ENCODE results near the gene LPAR3.
A peak's percentile ranks its signal among the peaks of the same experiment; 100 is the strongest.

LPAR3 gene

GRCh38 chr1:84855691-84856630, 37.0 kb downstream of the LPAR3 start:
- no peak for DNase-seq

- no peak for DNase-seq
These were observed 37.8 kb downstream of the LPAR3 start for GRCh38 chr1:84855168-84855567.

DNA sequence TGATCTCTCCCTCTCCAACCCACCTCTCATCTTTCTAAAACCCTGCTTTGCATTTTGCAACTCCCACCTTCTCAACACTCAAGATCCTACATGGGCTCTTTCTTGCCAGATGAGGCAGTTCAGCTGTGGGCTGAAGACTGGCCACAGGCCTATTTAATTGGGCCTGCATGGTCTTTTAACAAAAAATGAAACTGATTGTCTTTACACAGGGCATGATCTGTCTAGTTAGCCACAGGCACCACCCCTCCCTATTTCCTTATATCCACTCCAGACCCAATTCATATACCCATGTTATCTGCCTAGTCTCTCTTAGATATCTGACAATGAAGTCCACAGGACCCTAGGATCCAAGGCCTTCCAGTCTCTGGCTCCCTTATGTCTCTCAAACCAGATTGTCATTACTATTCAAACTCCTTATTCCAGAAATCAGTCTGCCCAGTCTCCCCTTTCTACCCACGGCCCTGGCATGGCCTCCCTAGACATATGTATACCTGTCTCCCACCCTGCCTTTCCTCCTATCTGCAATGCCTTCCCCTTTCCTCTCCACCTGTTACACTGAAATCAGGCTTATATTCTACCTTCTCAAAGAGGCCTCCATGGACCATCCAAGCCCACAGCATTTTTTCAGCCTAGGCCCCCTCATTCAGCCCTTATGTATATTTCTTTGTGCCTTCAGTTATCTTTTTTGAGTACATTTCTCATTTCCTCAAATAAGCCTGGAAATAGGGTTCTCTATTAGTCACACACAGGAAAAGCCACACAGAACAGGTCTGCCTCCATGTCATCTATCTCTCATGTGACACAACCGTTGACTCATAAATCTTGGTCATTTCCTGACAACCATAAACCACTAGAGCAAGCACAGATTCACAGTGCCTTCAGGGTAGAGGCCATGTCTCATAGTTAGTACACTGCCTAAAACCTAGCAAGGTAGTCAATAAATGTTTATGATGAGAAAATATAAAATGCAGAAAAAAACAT, 39.0 kb downstream of the LPAR3 start:
- peak; percentile 55 for DNase-seq

DNA sequence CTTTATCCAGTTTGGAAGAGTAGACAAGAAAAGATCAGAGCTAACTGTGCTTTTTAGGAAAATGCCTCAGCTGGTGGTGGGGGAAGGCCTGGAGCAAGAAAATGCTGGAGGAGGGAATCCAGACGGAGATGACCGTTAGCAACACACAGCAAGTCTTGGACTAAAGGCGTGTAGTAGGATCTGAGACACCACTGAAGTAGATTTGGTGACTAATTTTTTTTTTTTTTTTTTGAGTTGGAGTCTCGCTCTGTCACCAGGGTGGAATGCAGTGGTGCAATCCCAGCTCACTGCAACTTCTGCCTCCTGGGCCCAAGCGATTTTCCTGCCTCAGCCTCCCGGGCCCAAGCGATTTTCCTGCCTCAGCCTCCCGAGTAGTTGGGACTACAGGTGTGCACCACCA, 41.2 kb downstream of the LPAR3 start:
- no peak for DNase-seq

- DNase-seq: no peak
These were observed 43.5 kb downstream of the LPAR3 start for GRCh38 chr1:84849357-84849975.

GRCh38 chr1:84847253-84848250, 45.5 kb downstream of the LPAR3 start:
- DNase-seq: peak; percentile 97

DNA sequence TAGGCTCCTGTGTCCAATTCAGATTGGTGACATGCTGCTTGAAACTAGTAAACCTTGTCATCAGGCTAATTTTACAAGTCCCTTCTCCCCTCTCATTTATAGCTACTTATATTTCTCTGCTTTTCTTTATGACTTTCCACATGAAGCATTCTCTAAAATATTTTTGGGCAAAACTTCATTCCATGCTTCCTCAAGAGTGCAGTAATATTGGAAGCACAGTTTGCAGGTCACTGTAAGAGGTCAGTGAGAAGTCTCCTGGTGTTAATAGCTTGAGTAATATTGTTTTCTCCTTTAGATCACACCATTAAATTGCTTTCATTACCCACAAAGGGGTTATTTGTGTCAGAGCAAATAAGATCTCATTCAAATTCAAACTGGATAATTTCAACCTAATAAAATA, 46.6 kb downstream of the LPAR3 start:
- no peak for DNase-seq

DNA sequence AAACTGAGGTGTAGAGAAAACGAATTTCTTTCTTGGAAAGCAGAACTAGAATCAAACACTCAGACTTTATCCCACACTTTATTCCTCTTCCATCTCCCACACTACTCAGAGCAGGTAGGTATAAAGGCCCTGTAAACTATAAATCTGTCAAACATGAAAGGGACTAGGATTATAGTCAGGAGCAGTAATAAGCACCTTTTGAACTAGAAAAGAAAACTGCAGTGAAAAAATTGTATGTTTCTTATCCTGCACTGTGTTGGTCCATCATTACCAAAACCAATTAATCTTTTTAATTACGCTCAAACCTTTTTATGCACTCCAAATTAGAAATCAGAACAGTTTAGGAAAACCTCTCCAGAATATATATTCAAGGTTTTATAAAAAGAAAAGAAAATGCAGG, 47.6 kb downstream of the LPAR3 start:
- no peak for DNase-seq

GRCh38 chr1:84844094-84844493, 48.9 kb downstream of the LPAR3 start:
- no peak for DNase-seq

- no peak for DNase-seq
These were observed 50.2 kb downstream of the LPAR3 start for GRCh38 chr1:84842748-84843231.

- no peak for DNase-seq
These were observed 51.0 kb downstream of the LPAR3 start for GRCh38 chr1:84841971-84842370.

GRCh38 chr1:84840346-84840745, 52.7 kb downstream of the LPAR3 start:
- no peak for DNase-seq

- no peak for DNase-seq
These were observed 53.5 kb downstream of the LPAR3 start for GRCh38 chr1:84839544-84839943.

DNA sequence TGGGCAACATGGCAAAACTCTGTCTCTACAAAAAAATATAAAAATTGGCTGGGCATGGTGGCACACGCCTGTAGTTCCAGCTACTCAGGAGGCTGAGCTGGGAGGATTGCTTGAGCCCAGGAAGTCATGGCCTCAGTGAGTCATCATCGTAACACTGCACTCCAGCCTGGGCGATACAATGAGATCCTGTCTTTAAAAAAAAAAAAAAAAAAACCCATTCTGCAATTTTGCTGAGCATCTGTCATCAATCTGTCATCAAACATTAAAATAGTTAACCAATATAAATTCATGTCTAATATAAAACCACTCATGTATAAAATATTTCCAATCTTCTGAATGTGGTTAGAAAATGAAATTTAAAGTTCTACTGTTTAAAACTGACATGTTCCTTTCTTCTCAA, 56.9 kb downstream of the LPAR3 start:
- no peak for DNase-seq

- no peak for DNase-seq
These were observed 57.8 kb downstream of the LPAR3 start for GRCh38 chr1:84835169-84835568.

DNA sequence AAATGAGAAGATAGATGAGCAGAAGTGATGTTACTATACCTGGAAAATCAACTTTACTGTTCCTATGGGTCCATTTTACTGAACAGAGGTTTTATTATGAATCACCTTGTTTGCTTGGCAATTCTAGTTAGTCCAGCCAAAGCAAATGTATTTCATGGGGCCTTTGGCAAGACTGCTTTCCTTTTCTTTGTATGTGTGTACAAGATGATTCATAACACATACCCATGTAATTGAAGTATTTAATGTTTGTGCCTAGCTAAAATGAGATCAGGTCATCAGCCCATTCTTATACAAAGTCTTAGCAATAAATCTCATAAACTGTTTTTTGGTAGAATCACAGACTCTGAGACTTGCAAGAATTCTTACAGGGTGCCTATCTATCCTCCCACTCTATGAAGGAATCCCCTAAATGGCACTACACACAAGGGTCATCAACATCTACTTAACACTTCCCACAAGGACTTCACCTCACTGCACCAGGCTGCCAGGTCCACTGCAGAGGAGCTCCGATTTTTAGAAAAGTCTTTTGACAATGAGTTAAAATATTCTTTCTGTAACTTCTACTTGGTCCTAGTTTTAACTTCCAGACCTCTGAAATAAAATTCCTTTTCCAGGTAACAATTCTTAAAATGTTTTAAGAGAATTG, 58.5 kb downstream of the LPAR3 start:
- DNase-seq: no peak

DNA sequence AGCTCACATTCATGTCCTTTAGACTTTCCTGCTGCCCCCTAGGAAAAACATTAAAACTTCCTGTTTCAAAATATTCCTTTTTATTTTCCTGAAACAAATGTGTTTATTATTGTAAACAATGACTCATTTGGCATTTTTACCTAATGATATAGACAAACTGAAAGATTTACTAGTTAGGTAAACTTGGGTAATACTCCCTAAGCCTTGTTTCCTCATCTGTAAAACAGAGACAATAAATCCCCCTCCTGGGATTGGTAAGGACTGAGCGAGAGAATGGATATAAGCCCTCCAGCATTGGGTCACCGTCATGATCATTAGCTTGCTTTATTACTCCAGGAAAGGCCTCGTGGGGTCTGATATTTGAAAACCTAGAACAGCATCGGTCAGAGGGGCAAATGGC, 59.8 kb downstream of the LPAR3 start:
- no peak for DNase-seq

GRCh38 chr1:84830136-84830535, 62.9 kb downstream of the LPAR3 start:
- DNase-seq: no peak

- no peak for DNase-seq
These were observed 65.0 kb downstream of the LPAR3 start for GRCh38 chr1:84827976-84828375.

GRCh38 chr1:84827555-84827954, 65.5 kb downstream of the LPAR3 start:
- DNase-seq: no peak

- no peak for DNase-seq
These were observed 67.8 kb downstream of the LPAR3 start for GRCh38 chr1:84825161-84825560.
